Measurements from ENCODE around the gene PRDM11.
"Not testable (repeated sequence)": the region's sequence is repeated elsewhere in the genome, so short reads cannot be mapped to it uniquely, and the experiment has no call there.

PRDM11 gene

DNA sequence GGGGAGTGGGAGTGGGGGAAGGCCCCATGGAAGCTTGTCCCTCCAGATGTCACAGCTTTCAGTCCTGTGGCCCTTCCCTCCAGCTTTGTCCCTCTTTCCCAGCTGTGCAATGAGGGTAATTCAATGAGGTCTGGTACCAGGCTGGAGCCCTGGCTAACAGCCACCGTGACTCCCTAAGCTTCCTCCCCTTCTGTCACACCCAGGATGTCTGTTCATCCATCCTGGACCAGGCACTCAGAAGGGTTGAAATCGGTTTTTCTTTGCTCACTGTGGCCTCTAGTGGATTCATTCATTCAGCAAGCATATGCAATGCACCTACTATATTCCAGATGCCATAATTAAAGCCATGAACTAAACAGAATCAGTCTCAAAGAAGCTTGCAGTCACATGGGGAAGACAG is 101.0 kb downstream of the PRDM11 start:
- Histone ChIP-seq H3K9me3 (ENCODE audit: control insufficient read depth, low read length) (no peaks in the 10 kb centered on the region), H3K4me3 (ENCODE audit: low read length) (no peak overlapping the region), H3K27me3 (replicated peaks; ENCODE audit: control insufficient read depth, insufficient read depth, low read length) (peaks cover 67% of the 10 kb centered on the region), H3K36me3 (ENCODE audit: control insufficient read depth, insufficient read depth, low read length, severe bottlenecking) (no peaks in the 10 kb centered on the region), H3K9ac (ENCODE audit: low read length) (no peak overlapping the region), H3K4me1 (ENCODE audit: control insufficient read depth, insufficient read depth, low read length) (no peaks in the 10 kb centered on the region)
- DNase-seq (ENCODE audit: low read depth) = no peak

DNA sequence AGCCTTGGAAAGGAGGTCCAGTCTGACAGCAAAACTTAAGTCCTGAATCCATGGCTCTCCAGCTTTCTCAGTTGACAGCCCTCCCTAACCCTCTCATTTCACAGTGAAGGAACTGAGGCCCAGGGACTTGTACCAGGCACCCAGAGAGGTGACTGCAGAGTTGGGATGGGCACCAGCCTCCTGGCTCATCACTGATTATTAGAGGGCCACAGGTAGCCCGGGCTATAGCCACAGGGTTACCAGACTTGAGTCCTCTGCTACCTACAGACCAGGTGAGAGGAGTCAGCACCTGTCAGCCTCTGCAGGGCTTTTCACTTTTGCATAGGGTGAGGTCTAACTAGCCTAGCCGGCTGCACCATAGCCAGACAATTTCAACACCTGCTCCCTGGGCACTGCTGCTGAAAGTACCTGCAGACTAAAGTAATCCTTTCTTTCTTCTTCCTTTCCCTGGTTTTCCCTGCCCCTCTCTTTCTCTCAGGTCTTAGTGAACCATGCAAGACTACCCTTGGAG is 102.1 kb downstream of the PRDM11 start:
- H3K36me3 ChIP-seq (ENCODE audit: control insufficient read depth, insufficient read depth, low read length, severe bottlenecking) = no peaks in the 10 kb centered on the region
- DNase-seq (ENCODE audit: low read depth) = no peak
- no peak overlapping the region for H3K9ac ChIP-seq (ENCODE audit: low read length)
- peaks cover 75% of the 10 kb centered on the region for H3K27me3 ChIP-seq (replicated peaks; ENCODE audit: control insufficient read depth, insufficient read depth, low read length)
- no peaks in the 10 kb centered on the region for H3K9me3 ChIP-seq (ENCODE audit: control insufficient read depth, low read length)
- no peak overlapping the region for H3K4me3 ChIP-seq (ENCODE audit: low read length)
- H3K4me1 ChIP-seq (ENCODE audit: control insufficient read depth, insufficient read depth, low read length) = no peaks in the 10 kb centered on the region

DNA sequence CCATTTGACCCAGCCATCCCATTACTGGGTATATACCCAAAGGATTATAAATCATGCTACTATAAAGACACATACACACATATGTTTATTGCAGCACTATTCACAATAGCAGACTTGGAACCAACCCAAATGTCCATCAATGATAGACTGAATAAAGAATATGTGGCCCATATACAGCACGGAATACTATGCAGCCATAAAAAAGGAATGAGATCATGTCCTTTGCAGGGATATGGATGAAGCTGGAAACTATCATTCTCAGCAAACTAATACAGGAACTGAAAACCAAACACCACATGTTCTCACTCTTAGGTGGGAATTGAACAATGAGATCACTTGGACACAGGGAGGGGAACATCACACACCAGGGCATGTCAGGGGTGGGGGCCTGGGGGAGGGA is 102.9 kb downstream of the PRDM11 start:
- not testable (repeated sequence) for H3K4me3 ChIP-seq (ENCODE audit: low read length); H3K9me3 ChIP-seq (ENCODE audit: control insufficient read depth, low read length); H3K36me3 ChIP-seq (ENCODE audit: control insufficient read depth, insufficient read depth, low read length, severe bottlenecking); H3K9ac ChIP-seq (ENCODE audit: low read length); H3K4me1 ChIP-seq (ENCODE audit: control insufficient read depth, insufficient read depth, low read length); DNase-seq (ENCODE audit: low read depth)
- peaks cover 78% of the 10 kb centered on the region for H3K27me3 ChIP-seq (replicated peaks; ENCODE audit: control insufficient read depth, insufficient read depth, low read length)

DNA sequence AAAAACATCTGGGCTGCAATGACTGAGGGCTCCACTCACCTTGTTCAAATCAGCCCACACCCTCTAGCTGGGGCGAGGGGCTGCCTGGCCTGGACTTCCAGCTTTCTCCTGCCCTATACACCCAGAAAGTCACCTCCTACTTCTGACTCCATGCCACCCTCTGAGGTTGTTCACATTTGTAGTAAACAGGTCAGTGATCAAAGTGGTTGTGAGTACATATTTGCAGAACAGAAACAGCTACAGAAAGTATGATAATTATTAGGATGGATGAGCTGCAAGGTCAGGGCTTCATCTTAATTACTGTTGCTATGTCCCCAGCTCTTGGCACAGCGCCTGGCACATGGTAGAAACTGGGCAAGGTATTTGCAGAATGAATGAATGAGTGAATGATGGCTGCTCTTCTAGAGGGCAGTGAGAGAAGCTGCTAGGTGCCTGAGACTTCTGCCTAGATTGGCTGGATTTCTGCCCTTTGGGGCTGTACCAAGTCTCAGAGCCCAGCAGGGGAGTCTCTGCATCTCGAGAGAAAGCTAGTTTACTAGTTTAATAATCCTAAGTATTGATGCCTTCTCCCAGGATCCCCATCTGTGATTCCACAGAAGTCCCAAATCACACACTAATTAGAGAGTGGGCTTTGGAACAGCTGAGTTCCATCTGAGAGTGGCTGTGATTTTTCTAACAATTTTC is 103.7 kb downstream of the PRDM11 start:
- Histone ChIP-seq H3K27me3 (replicated peaks; ENCODE audit: control insufficient read depth, insufficient read depth, low read length) (peaks cover 71% of the 10 kb centered on the region), H3K4me3 (ENCODE audit: low read length) (no peak overlapping the region), H3K36me3 (ENCODE audit: control insufficient read depth, insufficient read depth, low read length, severe bottlenecking) (no peaks in the 10 kb centered on the region), H3K9me3 (ENCODE audit: control insufficient read depth, low read length) (no peaks in the 10 kb centered on the region), H3K4me1 (ENCODE audit: control insufficient read depth, insufficient read depth, low read length) (no peaks in the 10 kb centered on the region), H3K9ac (ENCODE audit: low read length) (no peak overlapping the region)
- DNase-seq (ENCODE audit: low read depth) = no peak

DNA sequence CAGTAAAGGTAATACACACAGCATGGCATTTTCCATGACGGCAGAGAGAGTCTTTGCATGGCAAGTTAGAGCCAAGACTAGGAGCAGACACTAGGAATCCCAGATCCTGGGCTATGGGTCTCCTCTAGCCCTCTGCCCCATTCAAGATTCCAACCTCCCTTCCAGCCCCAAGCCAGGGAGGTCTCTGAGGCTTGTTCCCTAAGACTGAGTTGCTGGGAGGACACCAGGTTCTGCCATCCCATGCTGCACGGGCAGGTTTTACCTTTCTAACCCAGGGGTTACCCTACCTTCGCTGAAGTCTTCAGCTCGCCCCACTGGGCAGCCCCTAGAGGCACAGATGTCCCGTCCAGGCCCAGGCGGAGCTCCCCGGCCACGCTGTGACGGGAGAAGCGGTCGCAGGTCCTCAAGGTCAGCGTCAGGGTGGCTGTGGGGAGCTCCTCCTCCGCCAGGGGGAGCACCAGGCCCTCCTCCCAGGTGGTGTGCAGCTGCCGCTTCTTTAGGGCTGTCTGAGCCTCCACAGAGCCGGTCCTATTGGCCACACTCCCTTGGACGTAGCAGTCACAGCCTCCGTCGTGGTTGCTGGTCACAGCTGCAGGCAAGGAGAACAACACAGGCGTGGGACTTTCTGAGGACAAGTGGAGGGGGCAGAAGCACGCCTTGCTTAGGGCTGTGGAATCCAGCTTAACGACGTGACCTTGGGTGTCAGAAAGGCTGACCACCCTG is 105.9 kb downstream of the PRDM11 start:
- Histone ChIP-seq H3K36me3 (ENCODE audit: control insufficient read depth, insufficient read depth, low read length, severe bottlenecking) (no peaks in the 10 kb centered on the region), H3K9ac (ENCODE audit: low read length) (no peak overlapping the region), H3K4me1 (ENCODE audit: control insufficient read depth, insufficient read depth, low read length) (no peaks in the 10 kb centered on the region), H3K27me3 (replicated peaks; ENCODE audit: control insufficient read depth, insufficient read depth, low read length) (peaks cover 61% of the 10 kb centered on the region), H3K9me3 (ENCODE audit: control insufficient read depth, low read length) (no peaks in the 10 kb centered on the region), H3K4me3 (ENCODE audit: low read length) (no peak overlapping the region)
- peak; percentile 45 for DNase-seq (ENCODE audit: low read depth)

DNA sequence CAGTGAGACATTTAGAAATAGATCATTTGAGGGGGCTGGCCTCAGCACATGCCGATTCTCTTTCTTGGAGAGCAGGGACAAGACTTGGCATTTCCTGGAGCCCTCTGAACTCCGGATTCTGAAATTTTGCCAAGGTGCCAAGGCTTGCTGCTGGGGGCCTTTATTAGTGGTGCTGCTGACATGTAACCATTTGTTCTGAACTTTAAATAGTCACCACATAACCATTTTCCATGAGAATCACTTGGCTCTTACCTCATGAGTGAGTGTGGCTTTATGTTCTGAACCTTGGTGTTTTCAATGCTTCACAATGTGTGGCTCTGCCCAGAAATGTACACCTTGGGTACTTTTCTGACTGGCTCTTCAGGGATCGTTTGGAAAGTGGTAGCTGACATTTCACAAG is 106.4 kb downstream of the PRDM11 start:
- Histone ChIP-seq H3K4me1 (ENCODE audit: control insufficient read depth, insufficient read depth, low read length) (no peaks in the 10 kb centered on the region), H3K27me3 (replicated peaks; ENCODE audit: control insufficient read depth, insufficient read depth, low read length) (peaks cover 59% of the 10 kb centered on the region), H3K36me3 (ENCODE audit: control insufficient read depth, insufficient read depth, low read length, severe bottlenecking) (no peaks in the 10 kb centered on the region), H3K9ac (ENCODE audit: low read length) (no peak overlapping the region), H3K9me3 (ENCODE audit: control insufficient read depth, low read length) (no peaks in the 10 kb centered on the region), H3K4me3 (ENCODE audit: low read length) (no peak overlapping the region)
- DNase-seq (ENCODE audit: low read depth) = no peak

DNA sequence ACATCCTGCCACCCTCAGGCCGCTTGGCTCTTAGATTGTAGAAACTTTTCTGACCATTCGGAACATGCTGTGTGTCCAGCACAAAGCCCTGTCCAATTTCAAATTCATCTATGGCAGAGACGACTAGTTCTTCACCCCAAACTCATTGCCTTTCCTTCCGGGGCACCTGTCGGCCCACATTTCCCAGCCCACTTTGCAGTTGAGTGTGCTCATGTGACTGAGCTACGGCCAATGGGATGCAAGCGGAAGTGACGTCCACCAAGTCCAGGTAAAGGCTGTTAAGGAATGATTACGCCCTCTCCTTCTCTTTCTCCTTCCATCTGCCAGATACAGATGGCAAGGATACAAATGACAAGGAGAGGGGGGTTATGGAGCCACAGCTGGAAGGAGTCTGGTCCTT is 107.2 kb downstream of the PRDM11 start:
- H3K36me3 ChIP-seq (ENCODE audit: control insufficient read depth, insufficient read depth, low read length, severe bottlenecking) = no peaks in the 10 kb centered on the region
- DNase-seq (ENCODE audit: low read depth) = no peak
- H3K4me3 ChIP-seq (ENCODE audit: low read length) = no peak overlapping the region
- no peaks in the 10 kb centered on the region for H3K4me1 ChIP-seq (ENCODE audit: control insufficient read depth, insufficient read depth, low read length)
- no peaks in the 10 kb centered on the region for H3K9me3 ChIP-seq (ENCODE audit: control insufficient read depth, low read length)
- no peak overlapping the region for H3K9ac ChIP-seq (ENCODE audit: low read length)
- H3K27me3 ChIP-seq (replicated peaks; ENCODE audit: control insufficient read depth, insufficient read depth, low read length) = peaks cover 54% of the 10 kb centered on the region

DNA sequence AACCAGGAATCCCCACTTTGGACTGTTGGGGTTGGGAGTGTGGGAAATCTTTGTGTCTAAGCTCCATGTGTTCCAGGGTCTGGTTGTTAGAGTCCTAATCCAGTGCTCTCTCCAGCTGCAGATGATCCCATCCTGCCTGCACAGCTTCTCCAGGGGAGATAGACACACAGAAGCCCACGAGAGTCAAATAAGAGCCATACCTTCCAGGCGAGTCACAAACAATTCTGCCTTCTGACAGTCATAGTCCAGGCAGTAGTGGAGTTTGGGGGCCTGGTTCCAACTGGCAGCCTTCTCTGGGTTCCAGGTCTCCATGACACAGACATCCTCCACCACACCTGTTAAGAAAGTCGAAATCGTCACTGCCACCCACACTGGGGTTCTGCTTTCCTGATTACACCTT is 107.6 kb downstream of the PRDM11 start:
- DNase-seq (ENCODE audit: low read depth) = peak; percentile 11
- no peak overlapping the region for H3K4me3 ChIP-seq (ENCODE audit: low read length)
- no peaks in the 10 kb centered on the region for H3K36me3 ChIP-seq (ENCODE audit: control insufficient read depth, insufficient read depth, low read length, severe bottlenecking)

DNA sequence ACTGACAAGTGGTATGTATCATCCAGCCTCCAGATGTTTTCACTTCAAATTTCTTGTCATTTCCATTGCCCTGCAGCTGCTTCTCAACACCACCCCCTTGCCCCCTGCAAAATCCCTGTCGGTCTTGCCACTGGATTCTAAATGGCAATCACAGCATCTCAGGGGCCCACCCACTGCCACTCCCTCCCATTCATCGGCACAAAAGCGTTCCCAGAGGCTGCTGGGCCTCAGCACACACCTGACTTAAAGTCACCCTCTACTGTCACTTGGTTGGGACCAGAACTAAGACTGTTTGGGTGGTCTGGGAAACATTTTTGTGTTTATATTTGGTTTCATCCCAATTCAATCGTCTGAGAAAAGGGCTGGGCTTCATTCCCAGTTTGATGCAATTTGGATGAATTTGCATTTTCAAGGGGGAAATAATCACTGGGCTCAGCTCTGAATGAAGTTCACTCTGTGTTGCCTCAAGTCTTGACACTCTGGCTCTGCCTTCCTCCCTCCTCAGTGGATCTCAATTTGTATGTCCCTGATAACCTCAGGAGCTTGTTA is 112.6 kb downstream of the PRDM11 start:
- Histone ChIP-seq H3K4me1 (ENCODE audit: control insufficient read depth, insufficient read depth, low read length) (peaks cover 7% of the 10 kb centered on the region), H3K36me3 (ENCODE audit: control insufficient read depth, insufficient read depth, low read length, severe bottlenecking) (no peaks in the 10 kb centered on the region), H3K27me3 (replicated peaks; ENCODE audit: control insufficient read depth, insufficient read depth, low read length) (peaks cover 15% of the 10 kb centered on the region), H3K4me3 (ENCODE audit: low read length) (no peak overlapping the region), H3K9ac (ENCODE audit: low read length) (no peak overlapping the region), H3K9me3 (ENCODE audit: control insufficient read depth, low read length) (no peaks in the 10 kb centered on the region)
- no peak for DNase-seq (ENCODE audit: low read depth)

More for the DNA sequence above, 107.6 kb downstream of the PRDM11 start:
- Histone ChIP-seq H3K27me3 (replicated peaks; ENCODE audit: control insufficient read depth, insufficient read depth, low read length) (peaks cover 52% of the 10 kb centered on the region), H3K4me1 (ENCODE audit: control insufficient read depth, insufficient read depth, low read length) (no peaks in the 10 kb centered on the region), H3K9me3 (ENCODE audit: control insufficient read depth, low read length) (no peaks in the 10 kb centered on the region), H3K9ac (ENCODE audit: low read length) (no peak overlapping the region)

DNA sequence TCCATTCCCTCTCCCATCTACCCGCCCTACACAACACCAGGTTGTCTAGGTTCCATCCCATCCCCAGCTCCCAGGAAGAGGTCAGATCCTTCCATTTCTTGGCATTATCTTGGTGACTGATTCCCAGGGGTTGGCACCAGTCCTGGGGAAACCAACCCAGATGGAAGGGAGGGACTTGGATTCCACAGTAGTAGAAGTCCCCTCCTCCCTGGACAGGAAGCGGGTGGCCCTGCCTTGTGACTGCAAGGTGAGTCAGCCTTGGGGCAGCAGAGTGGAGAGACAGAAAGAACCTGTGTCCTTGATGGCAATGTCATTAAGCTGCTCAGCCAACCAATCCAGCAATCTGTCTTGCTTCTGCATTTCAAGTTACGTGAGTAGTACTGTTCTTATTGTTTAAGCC is 113.2 kb downstream of the PRDM11 start:
- H3K4me1 ChIP-seq (ENCODE audit: control insufficient read depth, insufficient read depth, low read length) = peaks cover 10% of the 10 kb centered on the region
- DNase-seq (ENCODE audit: low read depth) = no peak

DNA sequence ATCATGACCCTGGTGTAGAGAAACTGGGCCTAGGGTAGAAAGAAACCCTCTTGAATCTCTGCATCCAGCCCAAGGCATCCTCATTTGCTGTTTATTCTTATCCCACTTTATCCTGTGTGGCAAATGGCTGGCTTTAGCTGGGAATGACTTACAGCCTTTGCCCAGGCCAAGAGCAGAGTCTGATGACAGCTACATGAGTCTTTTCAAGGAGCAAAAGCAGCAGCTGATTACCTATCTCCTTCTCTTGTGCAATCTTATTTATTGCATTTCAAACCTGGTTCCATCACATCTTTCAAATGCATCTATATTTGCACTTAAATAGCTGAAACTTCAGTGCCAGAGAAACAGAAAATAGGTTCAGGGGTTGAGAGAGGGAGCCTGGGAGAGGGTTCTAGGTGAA is 113.6 kb downstream of the PRDM11 start:
- peaks cover 15% of the 10 kb centered on the region for H3K4me1 ChIP-seq (ENCODE audit: control insufficient read depth, insufficient read depth, low read length)
- no peak for DNase-seq (ENCODE audit: low read depth)
- H3K9ac ChIP-seq (ENCODE audit: low read length) = no peak overlapping the region
- H3K36me3 ChIP-seq (ENCODE audit: control insufficient read depth, insufficient read depth, low read length, severe bottlenecking) = no peaks in the 10 kb centered on the region
- peaks cover 10% of the 10 kb centered on the region for H3K27me3 ChIP-seq (replicated peaks; ENCODE audit: control insufficient read depth, insufficient read depth, low read length)
- no peaks in the 10 kb centered on the region for H3K9me3 ChIP-seq (ENCODE audit: control insufficient read depth, low read length)
- no peak overlapping the region for H3K4me3 ChIP-seq (ENCODE audit: low read length)

More for the DNA sequence above, 113.2 kb downstream of the PRDM11 start:
- Histone ChIP-seq H3K36me3 (ENCODE audit: control insufficient read depth, insufficient read depth, low read length, severe bottlenecking) (no peaks in the 10 kb centered on the region), H3K9me3 (ENCODE audit: control insufficient read depth, low read length) (no peaks in the 10 kb centered on the region), H3K4me3 (ENCODE audit: low read length) (no peak overlapping the region), H3K27me3 (replicated peaks; ENCODE audit: control insufficient read depth, insufficient read depth, low read length) (peaks cover 10% of the 10 kb centered on the region), H3K9ac (ENCODE audit: low read length) (no peak overlapping the region)

Measured in adipocyte (in vitro differentiated cells).